Fibroblast of the aortic adventitia (primary cell): ENCODE measurements around the gene ITPK1. TPM values are rescaled to one million over a fixed set of nuclear protein-coding genes. Genes with fewer than 3 reads are reported as not detected.

ENCODE experiments used
- DNase-seq: peaks from one replicate; pipeline ENCODE4 v3.0.0-alpha.2; 2010; ENCODE audit warnings: low read depth
- H3K4me3 ChIP-seq: 2 replicates; pipeline ENCODE4 v1.5.1; 2011; ENCODE audit warnings: low read depth, mild to moderate bottlenecking, control low read depth, low read length, moderate library complexity
- total RNA-seq: library from RNA; depleted of rRNA; stranded (reverse); fragments of >200 nt; gene quantifications from 2 replicates; pipeline ENCODE4 v1.2.3, GENCODE V29; 2012; ENCODE audit warnings: low replicate concordance
- TF ChIP-seq, protein P1 (sequence below): IDR thresholded peaks from 2 replicates; pipeline ENCODE4 v1.5.1; 2011; ENCODE audit warnings: mild to moderate bottlenecking, low read length, control low read depth, inconsistent platforms; ENCODE audit not compliant: insufficient read depth

Gene ITPK1
- total RNA-seq, 1 donor, result 20.1 TPM

GRCh38 chr14:93126111-93126510 lies 10.4 kb upstream of the ITPK1 start:
- TF ChIP-seq, protein P1, sequence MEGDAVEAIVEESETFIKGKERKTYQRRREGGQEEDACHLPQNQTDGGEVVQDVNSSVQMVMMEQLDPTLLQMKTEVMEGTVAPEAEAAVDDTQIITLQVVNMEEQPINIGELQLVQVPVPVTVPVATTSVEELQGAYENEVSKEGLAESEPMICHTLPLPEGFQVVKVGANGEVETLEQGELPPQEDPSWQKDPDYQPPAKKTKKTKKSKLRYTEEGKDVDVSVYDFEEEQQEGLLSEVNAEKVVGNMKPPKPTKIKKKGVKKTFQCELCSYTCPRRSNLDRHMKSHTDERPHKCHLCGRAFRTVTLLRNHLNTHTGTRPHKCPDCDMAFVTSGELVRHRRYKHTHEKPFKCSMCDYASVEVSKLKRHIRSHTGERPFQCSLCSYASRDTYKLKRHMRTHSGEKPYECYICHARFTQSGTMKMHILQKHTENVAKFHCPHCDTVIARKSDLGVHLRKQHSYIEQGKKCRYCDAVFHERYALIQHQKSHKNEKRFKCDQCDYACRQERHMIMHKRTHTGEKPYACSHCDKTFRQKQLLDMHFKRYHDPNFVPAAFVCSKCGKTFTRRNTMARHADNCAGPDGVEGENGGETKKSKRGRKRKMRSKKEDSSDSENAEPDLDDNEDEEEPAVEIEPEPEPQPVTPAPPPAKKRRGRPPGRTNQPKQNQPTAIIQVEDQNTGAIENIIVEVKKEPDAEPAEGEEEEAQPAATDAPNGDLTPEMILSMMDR, result no peak
- H3K4me3 ChIP-seq, result no peak overlapping the region
- DNase-seq, result no peak

DNA sequence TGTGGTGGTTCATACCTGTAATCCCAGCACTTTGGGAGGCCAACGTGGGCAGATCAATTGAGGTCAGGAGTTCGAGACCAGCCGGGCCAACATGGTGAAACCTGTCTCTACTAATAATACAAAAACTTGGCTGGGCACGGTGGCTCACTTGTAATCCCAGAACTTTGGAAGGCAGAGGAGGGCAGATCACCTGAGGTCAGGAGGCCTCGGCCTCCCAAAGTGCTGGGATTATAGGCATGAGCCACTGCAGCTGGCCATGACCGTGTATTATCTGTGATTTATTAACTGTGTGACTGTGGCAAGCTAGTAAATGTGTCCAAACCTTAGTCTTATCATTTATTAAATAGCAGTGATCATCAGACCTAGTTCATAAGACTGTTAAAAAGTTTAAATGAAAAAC lies 7.1 kb upstream of the ITPK1 start:
- H3K4me3 ChIP-seq, result no peak overlapping the region
- no peak for DNase-seq
- TF ChIP-seq, protein P1, result no peak

- no peak overlapping the region for H3K4me3 ChIP-seq
- TF ChIP-seq, protein P1, result no peak
- no peak for DNase-seq
Measured at GRCh38 chr14:93121030-93121834, 5.5 kb upstream of the ITPK1 start.

- TF ChIP-seq, protein P1, result no peak
- no peak for DNase-seq
- H3K4me3 ChIP-seq, result no peak overlapping the region
Measured at GRCh38 chr14:93120517-93120916, 4.8 kb upstream of the ITPK1 start.

GRCh38 chr14:93116676-93117200 lies 1.0 kb upstream of the ITPK1 start:
- TF ChIP-seq, protein P1, result no peak
- no peak for DNase-seq
- peak overlapping the region; percentile 72 for H3K4me3 ChIP-seq

- DNase-seq, result peak; percentile 76
- peak overlapping the region; percentile 80 for H3K4me3 ChIP-seq
Measured at GRCh38 chr14:93115069-93115820, 480 bp downstream of the ITPK1 start.

More at GRCh38 chr14:93115069-93115820, 480 bp downstream of the ITPK1 start:
- TF ChIP-seq, protein P1, result peak; percentile 3
